ENCODE results near the gene ZCCHC3.

Gene ZCCHC3

GRCh38 chr20:347640-348484, 50.5 kb downstream of the ZCCHC3 start:
- peak; percentile 31 for DNase-seq

DNA sequence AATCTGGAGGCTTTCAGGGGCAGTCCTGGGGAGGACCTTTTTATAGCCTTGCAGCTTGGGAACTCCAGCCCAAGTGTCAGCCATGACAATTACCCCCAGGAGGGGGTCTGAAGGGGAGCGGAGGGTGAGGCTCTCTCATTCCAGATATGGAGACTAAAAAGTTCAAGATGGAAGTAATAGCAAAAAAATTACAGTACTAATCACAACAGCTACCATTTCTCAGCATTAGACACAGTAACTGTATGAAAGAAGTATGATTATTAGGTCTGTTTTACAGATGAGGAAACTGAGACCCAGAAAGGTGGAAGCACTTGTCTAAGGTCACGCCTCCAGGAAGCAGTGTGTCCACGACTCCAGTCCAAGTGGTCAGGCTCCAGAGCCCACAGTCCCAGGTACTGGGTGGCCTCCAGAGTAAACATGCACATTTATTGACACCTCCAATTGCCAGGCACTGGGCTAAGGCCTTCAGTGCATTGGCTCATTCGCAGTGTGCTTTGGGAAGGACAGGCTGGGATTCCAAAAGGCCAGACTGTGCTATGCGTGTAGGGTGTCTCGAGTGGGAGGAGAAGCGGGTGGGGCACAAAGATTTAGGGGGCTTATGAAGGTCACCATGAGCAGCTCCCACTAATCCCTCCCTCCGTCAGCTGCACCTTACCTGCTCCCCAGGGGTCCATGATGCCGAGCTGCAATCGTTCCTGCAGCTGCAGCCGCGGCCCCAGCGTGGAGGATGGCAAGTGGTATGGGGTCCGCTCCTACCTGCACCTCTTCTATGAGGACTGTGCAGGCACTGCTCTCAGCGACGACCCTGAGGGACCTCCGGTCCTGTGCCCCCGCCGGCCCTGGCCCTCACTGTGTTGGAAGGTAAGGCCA, 51.8 kb downstream of the ZCCHC3 start:
- DNase-seq = no peak

Measured in activated effector memory CD4-positive, alpha-beta T cell treated with Interleukin-2 at 50 U/mL for 16 hours (primary cell).